ENCODE measurements around the gene WDR74. TPM values are rescaled to one million over a fixed set of nuclear protein-coding genes. Genes with fewer than 3 reads are reported as not detected.

Gene WDR74
- total and polyA plus RNA-seq, 9 of the 15 experiments (the other 6 are each of a cell fraction or from before 2014, with no cell fraction given) = 32.7 to 210 (median 114) TPM

DNA sequence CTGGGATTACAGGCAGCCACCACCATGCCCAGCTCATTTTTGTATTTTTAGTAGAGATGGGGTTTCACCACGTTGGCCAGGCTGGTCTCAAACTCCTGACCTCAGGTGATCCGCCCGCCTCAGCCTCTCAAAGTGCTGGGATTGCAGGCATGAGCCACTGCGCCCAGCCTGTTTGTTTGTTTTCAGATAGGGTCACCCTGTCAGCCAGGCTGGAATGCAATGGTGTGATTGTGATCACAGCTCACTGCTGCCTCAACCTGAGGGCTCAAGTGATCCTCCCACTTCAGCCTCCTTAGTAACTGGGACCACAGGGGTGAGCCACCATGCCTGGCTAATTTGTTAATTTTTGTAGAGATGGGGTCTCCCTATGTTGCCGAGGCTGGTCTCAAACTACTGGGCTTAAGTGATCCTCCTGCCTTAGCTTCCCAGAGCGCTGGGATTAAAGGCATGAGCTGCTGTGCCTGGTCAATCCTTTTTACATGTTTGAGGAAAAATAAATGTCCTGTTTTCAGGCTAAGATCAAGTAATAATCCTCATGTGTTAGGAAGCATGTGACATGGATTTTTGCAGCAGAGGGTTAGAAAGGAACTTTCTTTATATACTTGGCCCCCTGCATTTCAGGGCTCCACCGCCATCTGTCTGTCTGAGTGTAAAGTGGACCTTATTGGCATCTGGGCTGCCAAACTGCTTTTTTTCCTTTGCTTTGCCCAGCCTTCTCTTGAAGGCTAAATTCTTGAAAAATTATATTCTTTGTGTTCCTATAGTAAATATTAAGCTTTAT is 36.5 kb upstream of the WDR74 start (continued):
- TF ChIP-seq ZNF707 (CRISPR knock-in tag; conservative IDR thresholded peaks at IDR 0.05) (no peak), ZC3H4 (CRISPR knock-in tag; IDR thresholded peaks at IDR 0.05; ENCODE audit: borderline replicate concordance) (no peak)
- TF ChIP-seq, protein P1, sequence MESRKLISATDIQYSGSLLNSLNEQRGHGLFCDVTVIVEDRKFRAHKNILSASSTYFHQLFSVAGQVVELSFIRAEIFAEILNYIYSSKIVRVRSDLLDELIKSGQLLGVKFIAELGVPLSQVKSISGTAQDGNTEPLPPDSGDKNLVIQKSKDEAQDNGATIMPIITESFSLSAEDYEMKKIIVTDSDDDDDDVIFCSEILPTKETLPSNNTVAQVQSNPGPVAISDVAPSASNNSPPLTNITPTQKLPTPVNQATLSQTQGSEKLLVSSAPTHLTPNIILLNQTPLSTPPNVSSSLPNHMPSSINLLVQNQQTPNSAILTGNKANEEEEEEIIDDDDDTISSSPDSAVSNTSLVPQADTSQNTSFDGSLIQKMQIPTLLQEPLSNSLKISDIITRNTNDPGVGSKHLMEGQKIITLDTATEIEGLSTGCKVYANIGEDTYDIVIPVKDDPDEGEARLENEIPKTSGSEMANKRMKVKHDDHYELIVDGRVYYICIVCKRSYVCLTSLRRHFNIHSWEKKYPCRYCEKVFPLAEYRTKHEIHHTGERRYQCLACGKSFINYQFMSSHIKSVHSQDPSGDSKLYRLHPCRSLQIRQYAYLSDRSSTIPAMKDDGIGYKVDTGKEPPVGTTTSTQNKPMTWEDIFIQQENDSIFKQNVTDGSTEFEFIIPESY (CRISPR knock-in tag; IDR thresholded peaks at IDR 0.05) = no peak

DNA sequence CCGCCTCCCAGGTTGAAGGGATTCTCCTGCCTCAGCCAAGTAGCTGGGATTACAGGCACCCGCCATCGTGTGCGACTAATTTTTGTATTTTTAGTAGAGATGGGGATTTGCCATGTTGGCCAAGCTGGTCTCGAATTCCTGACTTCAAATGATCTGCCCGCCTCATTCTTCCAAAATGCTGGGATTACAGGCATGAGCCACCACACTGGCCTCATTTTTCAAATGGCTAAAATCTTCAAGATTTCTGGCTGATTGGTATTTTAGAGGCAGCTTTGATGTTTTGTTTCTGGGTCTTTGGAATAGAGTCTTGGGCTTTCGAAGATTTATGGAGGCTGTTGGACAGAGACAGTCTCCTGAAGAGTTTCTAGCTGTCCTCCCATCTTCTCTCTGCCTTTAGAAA is 35.5 kb upstream of the WDR74 start:
- 91% methylated on average over 7 of the region's 7 CpGs for WGBS (ENCODE audit: insufficient coverage, low coverage, missing lambda C conversion rate)
- DNase-seq (ENCODE audit: extremely low read depth in 1 of 4, low spot score in 3 of 4) (no peak), ATAC-seq (no peak), FAIRE-seq (no peak)
- CTCF ChIA-PET (ENCODE audit: low intra/inter-chr PET ratio) = no interaction called here
- peak overlapping the region in 1 of 2 experiments; percentile 2; a peak in 1 of 4 replicates for H3K9ac ChIP-seq (ENCODE audit: insufficient read depth in 1 of 2, low read depth in 2 of 2, low read length in 2 of 2)
- H3K36me3 ChIP-seq (ENCODE audit: control insufficient read depth, insufficient read depth, low read length) = peaks cover 89% of the 10 kb centered on the region
- H3K27ac ChIP-seq (ENCODE audit: extremely low read depth, low read depth, low read length) = no peak overlapping the region
- in situ Hi-C loops (cut with MboI) (loop anchor here (25.0 kb wide), 1 partner anchor 488 kb away; no protein-coding TSS in a partner anchor), intact Hi-C loops (cut with micrococcal nuclease) (no loop called here)
- H3K4me2 ChIP-seq (ENCODE audit: insufficient read depth, low read length) = no peak overlapping the region
- H3K27me3 ChIP-seq (ENCODE audit: control insufficient read depth in 2 of 2, insufficient read depth in 2 of 2, low read length in 2 of 2) = no peaks in the 10 kb centered on the region
- no peak overlapping the region for H2AFZ ChIP-seq (ENCODE audit: low read depth, low read length)
- TF ChIP-seq RAD21 (CRISPR knock-in tag; conservative IDR thresholded peaks at IDR 0.05 in 1 of 2, IDR thresholded peaks at IDR 0.05 in 1 of 2) (no peak), RFX5 (IDR thresholded peaks at IDR 0.05; ENCODE audit: low read depth, low read length) (no peak), EHMT2 (IDR thresholded peaks at IDR 0.05) (no peak), KDM2B (CRISPR knock-in tag; IDR thresholded peaks at IDR 0.05) (no peak), ZNF408 (CRISPR knock-in tag; IDR thresholded peaks at IDR 0.05; ENCODE audit: low read depth) (no peak), ZNF316 (IDR thresholded peaks at IDR 0.05) (no peak), ESRRA (IDR thresholded peaks at IDR 0.05; ENCODE audit: borderline replicate concordance, low read depth) (no peak), TARDBP (IDR thresholded peaks at IDR 0.05) (no peak), MEF2A (IDR thresholded peaks at IDR 0.05; ENCODE audit: control insufficient read depth, low read depth, low read length) (no peak), ZFPM2 (CRISPR knock-in tag; IDR thresholded peaks at IDR 0.05) (no peak), SNRNP70 (optimal IDR thresholded peaks at IDR 0.05; ENCODE audit: low read depth, low read length) (no peak), LARP7 (IDR thresholded peaks at IDR 0.05) (no peak), ETV5 (CRISPR knock-in tag; IDR thresholded peaks at IDR 0.05; ENCODE audit: low read depth) (no peak), C11orf30 (IDR thresholded peaks at IDR 0.05; ENCODE audit: low read depth) (no peak), ZNF644 (tag; IDR thresholded peaks at IDR 0.05; ENCODE audit: low read depth) (no peak), KLF1 (tag; IDR thresholded peaks at IDR 0.05) (no peak), BRD9 (IDR thresholded peaks at IDR 0.05; ENCODE audit: low read depth, partially characterized antibody) (no peak), GATAD2A (IDR thresholded peaks at IDR 0.05) (no peak), NR3C1 (CRISPR knock-in tag; IDR thresholded peaks at IDR 0.05) (no peak), PHB (CRISPR knock-in tag; IDR thresholded peaks at IDR 0.05) (no peak)
- POLR2A ChIA-PET = interaction anchor here (0.7 to 7.2 kb wide), 7 partner anchors 9 to 100 kb away, joined by 3 to 66 read pairs (median 9); no protein-coding TSS in a partner anchor
- no TSS peak for BruUV-seq (replicated peaks)
- H3K79me2 ChIP-seq (ENCODE audit: control insufficient read depth, insufficient read depth, low read length) = peaks cover 75% of the 10 kb centered on the region
- peaks cover 26% of the 10 kb centered on the region in 2 experiments for H3K4me1 ChIP-seq (replicated peaks in 1 of 2; ENCODE audit: control insufficient read depth in 2 of 2, insufficient read depth in 2 of 2, low read length in 2 of 2)
- peaks cover 8% of the 10 kb centered on the region for H4K20me1 ChIP-seq (replicated peaks; ENCODE audit: control insufficient read depth, insufficient read depth, low read length)
- H3K4me3 ChIP-seq = no peak overlapping the region
- no peaks in the 10 kb centered on the region for H3K9me1 ChIP-seq (ENCODE audit: control insufficient read depth, insufficient read depth, low read length)
- H3K9me3 ChIP-seq (replicated peaks; ENCODE audit: control insufficient read depth, insufficient read depth, low read depth, low read length) = no peaks in the 10 kb centered on the region

All from K562 (cell line).